NCI-H146 (cell line): ENCODE results near the gene IRS1.
"Not testable (repeated sequence)": the region's sequence is repeated elsewhere in the genome, so short reads cannot be mapped to it uniquely, and the experiment has no call there.

ENCODE experiments used
- DNase-seq: peaks from one replicate; lab custom pipeline; 2025; lab: John Stamatoyannopoulos, UW

Gene IRS1, protein sequence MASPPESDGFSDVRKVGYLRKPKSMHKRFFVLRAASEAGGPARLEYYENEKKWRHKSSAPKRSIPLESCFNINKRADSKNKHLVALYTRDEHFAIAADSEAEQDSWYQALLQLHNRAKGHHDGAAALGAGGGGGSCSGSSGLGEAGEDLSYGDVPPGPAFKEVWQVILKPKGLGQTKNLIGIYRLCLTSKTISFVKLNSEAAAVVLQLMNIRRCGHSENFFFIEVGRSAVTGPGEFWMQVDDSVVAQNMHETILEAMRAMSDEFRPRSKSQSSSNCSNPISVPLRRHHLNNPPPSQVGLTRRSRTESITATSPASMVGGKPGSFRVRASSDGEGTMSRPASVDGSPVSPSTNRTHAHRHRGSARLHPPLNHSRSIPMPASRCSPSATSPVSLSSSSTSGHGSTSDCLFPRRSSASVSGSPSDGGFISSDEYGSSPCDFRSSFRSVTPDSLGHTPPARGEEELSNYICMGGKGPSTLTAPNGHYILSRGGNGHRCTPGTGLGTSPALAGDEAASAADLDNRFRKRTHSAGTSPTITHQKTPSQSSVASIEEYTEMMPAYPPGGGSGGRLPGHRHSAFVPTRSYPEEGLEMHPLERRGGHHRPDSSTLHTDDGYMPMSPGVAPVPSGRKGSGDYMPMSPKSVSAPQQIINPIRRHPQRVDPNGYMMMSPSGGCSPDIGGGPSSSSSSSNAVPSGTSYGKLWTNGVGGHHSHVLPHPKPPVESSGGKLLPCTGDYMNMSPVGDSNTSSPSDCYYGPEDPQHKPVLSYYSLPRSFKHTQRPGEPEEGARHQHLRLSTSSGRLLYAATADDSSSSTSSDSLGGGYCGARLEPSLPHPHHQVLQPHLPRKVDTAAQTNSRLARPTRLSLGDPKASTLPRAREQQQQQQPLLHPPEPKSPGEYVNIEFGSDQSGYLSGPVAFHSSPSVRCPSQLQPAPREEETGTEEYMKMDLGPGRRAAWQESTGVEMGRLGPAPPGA (N-terminal part only)

DNA sequence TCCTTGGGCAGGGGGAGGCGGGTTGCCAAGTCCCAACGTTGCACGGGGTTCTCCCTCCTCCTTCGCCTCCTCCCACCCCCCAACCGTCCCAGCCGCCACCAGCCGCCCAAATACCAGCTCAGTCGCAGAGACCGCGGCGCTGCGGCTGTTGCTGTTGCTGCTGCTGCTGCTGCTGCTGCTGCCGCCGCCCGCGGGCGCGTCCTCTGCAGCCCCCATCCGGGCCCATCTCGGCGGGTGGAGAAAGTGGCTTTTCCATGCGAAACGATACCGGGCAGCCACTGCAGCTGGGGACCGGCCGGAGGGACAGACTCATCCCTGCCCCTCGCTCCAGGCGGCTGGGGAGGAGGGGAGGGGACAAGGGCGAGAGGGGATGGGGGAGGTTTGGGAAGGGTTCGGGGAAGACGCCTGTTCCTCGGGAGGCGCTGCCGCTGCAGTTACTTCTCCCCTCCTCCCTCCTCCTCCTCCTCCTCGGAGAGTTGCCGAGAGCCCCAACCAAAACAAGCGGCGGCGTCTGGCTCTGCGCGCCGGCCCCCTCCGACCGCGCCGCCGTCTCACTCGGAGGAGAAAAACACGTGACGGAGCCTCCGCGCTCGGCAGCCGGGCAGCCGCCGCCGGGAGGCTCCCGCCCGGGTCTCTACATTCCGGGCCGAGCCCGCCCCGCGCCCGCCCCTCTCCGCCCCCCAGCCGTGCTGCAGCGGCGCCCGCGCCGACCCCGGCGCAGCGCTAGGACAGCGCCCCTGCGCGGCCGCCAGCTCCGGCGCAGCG lies at the start of gene IRS1:
IRS1 (minus strand) TSS at position 610 of the 765 bp plus-strand sequence. CDS start 1,082 bp downstream, outside the sequence.
- DNase-seq: peak; percentile 63

DNA sequence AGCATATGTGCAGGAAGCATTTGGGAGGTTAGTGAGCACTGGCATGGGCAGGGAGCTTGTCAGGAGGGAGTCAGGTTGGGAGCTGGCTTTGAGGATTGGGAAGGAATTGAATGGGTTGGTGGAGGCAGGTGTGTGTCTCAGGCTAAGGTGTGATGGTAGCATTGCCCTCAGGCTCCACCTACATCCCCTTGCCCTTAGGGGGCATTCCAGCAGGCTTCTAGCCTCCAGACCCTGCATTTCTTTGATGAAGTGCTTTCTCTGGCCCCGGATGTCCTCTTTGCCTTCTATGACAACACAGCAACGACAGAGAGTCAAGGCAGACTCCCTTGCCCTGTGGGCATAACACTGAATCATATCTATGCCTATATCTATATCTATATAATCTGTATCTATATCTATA lies 49.7 kb upstream of the IRS1 start:
- DNase-seq: no peak

DNA sequence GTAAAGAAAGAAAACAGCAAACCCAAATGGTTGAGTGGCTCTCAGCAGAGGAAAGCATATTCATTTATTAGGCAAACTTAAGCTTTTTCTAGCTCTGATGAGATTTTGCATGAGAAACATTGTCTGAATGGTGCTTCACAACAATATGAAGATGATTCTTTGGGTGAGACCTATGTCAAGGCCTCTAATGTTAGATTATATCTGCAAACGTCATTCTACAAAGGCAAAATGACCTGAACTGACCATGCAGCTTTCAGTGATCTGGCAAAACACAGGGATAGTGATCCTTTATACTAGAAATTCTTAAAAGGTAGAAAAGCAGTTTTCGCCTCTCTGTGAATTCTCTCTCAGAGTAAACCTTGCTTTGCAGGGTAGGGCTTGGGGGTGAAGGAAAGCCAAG lies 47.9 kb upstream of the IRS1 start:
- no peak for DNase-seq

DNA sequence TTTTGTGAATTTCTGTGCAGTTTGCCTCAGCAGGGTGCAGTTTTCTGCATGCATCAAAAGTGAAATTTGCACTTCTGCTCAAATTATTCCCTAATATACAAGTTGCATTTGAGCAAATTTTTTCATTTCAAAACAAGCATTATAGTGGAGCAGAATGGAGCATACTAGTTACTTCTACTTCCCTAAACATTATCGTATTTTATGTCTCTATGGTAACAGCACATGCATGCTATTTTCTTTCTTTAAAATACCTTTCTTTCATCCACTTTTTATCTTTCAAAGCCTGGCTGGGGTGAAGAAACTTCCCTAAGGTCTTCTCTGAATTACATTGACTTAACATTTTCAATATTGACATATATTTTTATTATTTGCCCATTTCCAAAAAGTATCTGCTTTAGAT lies 47.5 kb upstream of the IRS1 start:
- no peak for DNase-seq

DNA sequence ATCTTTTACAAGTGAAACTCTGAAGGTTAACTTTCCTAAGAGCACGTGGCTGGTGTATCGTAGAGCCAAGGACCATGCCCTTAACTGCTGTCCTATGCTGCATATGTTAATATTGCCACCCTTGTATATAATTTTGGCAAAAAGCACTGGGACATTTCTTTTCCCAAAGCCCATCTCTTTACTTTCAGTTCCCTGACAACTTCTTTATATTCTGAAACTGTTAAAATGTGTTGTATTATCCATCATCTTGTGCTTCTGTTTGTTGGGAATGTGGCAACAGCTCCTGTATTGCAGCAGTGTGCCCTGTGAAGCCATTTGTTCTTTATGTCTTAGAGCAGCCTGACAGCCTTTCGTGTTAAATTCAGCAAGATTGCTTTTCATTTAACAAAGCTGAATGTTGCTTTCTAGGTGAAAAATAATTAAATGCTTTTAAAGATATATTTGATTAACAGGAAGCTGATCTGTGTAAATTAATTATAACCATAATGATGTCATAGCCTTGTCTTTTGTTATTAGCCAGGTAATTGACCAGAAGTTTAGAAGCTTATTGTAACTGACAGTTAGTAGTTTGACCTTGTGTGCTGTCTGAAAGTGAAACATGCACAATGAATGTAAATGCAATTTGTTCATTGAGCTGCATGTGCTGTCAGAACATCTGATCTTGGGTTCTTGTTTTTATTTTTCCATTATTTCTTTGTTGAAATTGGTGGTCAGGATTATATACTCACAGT lies 45.9 kb upstream of the IRS1 start:
- peak; percentile 1 for DNase-seq

DNA sequence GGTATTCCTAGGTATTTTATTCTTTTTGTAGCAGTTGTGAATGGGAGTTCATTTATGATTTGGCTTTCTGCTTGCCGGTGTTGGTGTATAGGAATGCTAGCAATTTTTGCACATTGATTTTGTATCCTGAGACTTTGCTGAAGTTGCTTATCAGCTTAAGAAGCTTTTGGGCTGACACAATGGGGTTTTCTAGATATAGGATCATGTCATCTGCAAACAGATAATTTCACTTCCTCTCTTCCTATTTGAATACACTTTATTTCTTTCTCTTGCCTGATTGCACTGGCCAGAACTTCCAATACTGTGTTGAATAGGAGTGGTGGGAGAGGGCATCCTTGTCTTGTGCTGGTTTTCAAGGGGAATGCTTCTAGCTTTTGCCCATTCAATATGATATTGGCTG lies 43.4 kb upstream of the IRS1 start:
- DNase-seq: not testable (repeated sequence)

DNA sequence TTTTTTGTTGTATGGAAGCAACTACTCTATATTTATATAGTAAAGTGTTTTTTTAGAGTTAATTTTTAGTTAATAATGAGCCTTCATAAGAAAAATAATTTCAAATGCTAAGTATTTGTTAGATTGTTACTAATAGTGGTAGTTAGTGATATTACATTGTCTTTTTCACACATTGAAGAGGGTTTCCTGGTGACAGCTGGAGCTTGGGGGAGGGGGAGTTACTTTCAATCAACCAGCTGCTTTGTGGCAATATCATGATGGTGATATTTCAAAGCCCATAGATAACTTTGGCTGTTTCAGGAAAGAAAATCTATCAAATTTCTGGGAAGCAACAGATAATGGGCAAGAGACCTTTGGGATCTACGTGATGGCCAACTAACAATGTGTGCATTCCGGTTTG lies 40.3 kb upstream of the IRS1 start:
- DNase-seq: no peak

DNA sequence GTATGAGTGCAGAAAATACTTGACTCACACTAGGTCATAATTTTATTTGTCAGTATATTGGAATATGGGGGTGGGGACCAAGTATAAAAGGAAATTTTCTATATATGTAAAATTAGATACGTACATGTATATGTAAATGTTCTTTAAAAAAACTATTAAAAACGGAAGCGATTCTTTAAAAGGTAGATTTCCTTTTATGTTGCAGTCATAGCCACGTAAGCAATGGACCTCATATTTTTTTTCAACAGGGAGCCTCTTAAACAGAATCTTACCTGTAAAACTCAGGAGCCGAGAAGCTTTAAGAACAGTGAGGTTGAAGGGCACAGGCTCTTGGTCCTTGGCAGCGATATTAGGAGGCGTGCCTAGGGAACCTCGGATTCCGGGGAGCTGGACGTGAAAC lies 39.5 kb upstream of the IRS1 start:
- DNase-seq: no peak

DNA sequence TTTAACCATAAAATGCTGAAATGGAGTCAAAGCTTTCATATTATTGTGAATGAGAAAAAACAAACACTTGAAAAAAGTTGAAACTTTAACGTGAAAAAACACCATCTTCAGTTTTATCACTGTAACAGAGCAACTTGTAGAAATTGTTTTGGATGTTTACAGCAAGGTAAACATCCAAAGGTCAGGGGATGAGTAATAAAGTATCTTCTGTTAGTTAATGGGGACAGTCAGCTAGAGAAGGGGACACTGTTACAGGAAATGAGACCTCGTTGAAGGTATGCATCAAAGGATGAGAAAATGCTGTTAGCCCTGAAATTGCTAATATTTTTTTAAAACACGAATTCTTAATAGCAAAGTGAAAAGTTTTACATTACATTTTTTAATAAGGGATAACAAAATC lies 39.1 kb upstream of the IRS1 start:
- no peak for DNase-seq

DNA sequence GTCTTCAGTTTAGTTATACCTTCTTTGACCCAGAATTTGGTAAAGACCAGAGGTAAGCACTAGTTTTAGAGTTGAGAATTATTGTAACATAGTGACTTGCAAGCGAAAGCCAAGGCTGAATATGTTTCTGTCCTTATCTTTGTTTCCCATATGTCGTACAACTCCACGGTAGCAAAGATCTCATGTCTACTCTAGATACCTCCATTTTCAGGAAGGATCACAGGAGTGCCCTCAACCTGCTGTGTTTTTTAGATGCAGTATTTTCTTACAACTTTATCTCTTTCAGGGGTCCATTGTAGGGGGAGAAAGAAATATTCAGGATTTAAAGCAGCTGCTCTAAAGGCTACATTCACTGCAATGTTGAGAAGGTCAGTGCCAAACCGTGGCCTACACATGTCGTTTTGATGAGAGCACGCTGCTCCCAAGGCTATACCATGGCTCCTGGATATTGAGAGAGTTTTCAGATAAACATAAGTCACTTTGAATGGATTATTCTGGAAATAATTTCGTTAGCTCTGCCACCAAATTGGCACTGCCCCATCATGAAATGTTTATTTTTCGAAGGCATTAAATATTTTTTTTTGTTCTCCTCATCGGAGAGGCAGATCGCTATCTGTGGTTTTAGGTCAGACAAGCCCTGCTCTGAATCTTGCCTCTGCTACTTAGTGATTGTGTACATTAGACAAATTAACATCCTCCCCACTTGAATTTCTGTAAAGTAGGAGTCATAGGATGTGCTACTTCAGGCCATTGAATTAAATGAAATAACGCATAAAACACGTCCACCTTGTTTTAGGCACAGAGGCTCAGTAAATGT lies 38.4 kb upstream of the IRS1 start:
- DNase-seq: no peak

DNA sequence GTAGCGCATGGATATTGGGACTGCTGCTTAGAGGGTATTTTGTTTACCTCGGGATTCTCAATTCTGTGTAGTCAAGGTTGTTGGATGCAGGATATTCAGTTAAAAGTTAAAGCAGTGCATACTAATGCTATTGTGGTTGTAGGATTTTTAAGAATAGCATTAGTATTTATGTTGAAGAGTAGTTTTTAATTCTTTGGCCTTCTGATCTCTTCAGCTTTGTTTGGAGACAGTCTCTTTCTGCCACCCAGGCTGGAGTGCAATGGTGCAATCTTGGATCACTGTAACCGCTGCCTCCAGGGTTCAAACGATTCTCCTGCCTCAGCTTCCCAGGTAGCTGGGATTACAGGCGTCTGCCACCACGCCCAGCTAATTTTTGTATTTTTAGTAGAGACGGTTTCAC lies 37.7 kb upstream of the IRS1 start:
- no peak for DNase-seq

DNA sequence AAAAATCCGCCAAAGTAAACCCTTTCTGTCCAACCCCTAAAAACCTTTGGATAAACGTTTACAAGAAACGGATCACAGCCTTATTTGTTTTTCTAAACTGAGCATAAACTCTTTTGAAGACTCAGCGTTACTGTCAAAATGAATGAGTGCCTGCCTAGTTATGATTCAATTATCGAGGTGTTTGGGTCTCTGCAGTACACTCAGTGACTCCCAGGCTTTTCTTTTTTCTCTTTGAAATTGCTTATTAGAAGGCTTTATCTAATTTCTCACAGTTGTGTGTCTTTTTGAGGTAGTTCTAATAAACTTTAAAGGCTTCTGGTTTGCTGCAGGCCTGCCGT lies 36.9 kb upstream of the IRS1 start:
- DNase-seq: no peak

DNA sequence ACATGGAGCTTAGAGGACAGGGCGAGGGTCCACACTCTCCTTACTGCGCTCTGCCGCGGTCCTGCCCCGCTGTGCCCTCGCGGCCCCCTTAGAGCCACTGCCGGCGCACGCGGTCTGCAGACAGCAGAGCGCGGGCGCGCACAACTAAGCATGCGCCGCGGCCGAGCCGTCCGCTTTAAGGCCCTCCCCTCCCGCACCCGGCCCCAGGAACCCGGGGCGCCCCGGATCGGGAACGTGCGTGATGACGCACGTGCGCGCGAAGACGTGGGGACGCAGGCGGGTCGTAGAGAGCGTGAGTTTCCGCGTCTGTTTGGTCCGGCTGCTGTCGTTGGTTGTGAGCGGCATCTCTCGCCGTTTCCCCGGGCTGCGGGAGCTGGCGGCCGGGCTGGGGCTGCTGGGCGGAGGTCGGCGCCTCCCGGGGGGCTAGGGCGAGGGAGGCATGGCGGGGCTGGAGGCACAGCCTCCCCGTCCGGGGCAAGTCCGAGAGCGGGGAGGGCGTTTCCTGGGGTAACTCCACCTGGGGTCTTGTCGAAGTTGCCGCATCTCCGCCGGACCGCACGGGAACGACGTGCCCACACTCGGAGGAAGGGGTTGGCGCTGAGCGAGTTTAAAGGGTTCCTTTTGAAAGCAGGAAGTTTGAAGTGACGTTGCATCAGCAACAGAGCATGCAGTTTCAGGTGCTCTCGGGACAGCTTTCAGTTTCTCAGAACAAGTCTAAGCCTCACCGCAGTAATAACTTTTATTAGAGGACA lies 36.4 kb upstream of the IRS1 start, which contains the start of gene RHBDD1:
RHBDD1 (plus strand) TSS at position 259 of the 752 bp plus-strand sequence. CDS start 28,640 bp downstream, outside the sequence.
- DNase-seq: peak; percentile 94

DNA sequence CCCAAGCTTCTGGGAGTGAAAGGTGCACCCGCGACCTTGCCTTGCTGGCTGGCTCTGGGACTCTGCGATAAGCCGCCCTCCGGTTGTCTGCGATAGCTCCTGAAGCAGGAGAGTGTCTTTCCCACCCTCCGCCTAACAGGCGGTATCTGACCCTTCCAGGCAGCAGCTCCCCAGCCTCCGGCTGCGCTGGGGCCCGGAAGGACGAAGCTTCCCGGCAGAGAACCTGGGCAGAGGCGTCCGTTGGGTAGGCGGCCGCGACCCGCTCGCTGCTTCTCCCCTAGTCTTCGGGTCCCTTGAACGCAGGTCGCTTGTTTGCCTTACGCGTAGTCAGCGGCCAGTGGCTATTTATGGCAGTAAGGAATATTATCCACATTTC lies 35.8 kb upstream of the IRS1 start:
- peak; percentile 80 for DNase-seq

DNA sequence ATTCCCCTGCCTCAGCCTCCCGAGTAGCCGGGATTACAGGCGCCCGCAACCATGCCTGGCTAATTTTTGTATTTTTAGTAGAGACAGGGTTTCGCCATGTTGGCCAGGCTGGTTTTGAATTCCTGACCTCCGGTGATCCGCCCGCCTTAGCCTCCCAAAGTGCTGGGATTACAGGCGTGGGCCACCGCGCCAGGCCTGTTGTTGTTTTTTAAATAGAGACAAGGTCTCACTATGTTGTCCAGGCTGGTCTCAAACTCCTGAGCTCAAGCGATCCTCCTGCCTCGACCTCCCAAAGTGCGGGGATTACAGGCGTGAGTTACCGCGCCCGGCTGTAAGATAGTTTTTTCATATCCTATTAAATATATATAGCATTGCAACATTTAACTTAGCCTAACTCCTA lies 35.3 kb upstream of the IRS1 start:
- not testable (repeated sequence) for DNase-seq

DNA sequence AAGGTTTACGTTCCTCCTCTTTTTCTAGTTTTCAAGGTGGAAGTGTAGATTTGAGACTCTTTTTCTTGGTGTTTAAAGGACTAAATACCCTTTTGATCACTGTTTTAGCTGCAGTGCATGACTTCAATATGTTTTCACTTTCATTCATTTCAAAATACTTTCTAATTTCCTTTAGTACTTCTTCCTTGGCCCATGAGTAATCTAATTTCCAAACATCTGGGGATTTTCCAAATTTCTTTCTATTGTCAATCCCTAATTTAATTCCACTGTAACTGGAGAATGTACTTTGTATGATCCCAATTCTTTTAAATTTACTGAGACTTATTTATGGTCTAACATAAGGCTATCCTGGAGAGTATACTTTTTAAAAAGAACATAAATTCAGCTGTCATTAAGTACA lies 32.4 kb upstream of the IRS1 start:
- no peak for DNase-seq

DNA sequence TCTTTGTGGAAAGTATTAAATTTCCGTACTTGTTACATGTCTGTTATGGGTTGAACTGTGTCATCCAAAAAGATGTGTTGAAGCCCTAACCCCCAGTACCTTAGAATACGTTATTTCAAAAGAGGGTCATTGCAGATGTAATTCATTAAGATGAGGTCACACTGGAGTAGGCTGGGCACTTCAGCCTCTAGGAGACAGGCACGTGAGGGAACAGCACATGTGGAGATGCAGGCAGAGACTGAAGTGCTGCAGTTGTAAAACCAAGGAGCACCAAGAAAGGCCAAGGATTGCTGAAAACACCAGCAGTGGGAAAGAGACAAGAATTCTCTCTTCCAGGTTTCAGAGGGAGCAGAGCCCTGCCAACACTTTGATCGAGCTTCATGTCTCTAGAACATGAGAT lies 31.6 kb upstream of the IRS1 start:
- no peak for DNase-seq

DNA sequence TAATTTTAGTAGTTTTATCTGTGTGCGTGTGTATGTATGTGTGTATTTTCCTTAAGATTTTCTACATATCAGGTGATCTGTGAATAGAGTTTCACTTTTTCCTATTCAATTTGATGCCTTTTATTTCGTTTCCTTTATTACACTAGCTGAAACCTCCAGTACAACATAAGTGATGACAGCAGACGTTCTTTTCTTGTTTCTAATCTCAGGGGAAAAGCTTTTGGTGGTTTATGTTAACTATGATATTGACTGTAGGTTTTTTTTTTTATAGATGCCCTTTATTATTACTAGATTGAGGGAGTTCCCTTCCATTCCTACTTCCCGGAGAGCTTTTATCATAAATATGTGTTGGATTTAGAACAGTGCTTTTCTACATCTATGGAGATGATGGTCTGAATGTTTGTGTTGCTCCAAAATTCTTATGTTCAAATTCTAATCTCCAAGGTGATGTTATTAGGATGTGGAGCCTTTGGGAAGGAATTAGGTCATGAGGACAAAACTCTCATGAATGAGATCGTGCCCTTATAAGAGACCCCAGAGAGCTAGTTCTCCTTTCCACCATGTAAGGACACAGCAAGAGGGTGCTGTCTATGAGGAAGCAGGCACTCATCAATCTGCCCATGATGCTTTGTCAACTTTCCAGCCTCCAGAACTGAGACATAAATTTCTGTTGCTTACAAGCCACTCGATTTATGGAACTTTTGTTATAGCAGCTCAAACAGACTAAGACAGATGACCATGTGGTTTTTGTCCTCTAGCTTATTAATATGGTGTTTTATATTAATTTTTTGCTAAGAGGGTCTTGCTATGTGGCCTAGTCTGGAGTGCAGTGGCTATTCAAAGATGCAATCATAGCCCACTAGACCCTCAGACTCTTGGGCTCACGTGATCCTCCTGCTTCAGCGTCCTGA lies 30.4 kb upstream of the IRS1 start:
- DNase-seq: no peak

DNA sequence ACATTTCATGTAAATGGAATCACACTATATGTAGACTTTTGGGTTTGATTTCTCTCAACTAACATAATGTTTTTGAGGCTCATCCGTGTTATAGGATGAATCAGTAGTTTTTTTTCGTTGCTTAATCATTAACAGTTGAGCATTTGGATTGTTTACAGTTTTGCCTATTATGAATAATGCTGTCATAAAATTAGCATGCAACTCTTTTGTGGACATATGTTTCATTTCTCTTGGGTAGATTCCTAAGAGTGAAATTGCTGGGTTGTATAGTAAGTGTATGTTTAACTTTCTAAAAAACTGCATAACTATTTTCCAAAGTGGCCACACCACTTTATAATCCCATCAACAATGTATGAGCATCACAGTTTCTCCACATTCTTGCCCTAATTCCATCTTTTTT lies 28.6 kb upstream of the IRS1 start:
- no peak for DNase-seq
